ENCODE measurements around the gene PIPOX. TPM values are rescaled to one million over a fixed set of nuclear protein-coding genes. Genes with fewer than 3 reads are reported as not detected.

The PIPOX gene
- total RNA-seq, 4 donors from 2014 or later = 0.58 to 1.7 (median 0.93) TPM; not detected in 1

GRCh38 chr17:29007456-29007855 is 35.5 kb upstream of the PIPOX start:
- whole genome bisulfite sequencing, 2 donors = 12 to 22% methylated on average over 2 of the region's 2 CpGs
- H3K4me3 ChIP-seq (replicated peaks in 1 of 3) = no peak overlapping the region
- TF ChIP-seq CTCF (IDR thresholded peaks at IDR 0.05) (no peak), POLR2A (IDR thresholded peaks at IDR 0.05) (no peak)
- H3K4me1 ChIP-seq = peaks cover 3 to 10% of the 10 kb centered on the region in 2 donors
- intact Hi-C loops (cut with DNase I) = no loop called here
- peaks cover 10% of the 10 kb centered on the region for H3K27me3 ChIP-seq
- no peaks in the 10 kb centered on the region for H3K36me3 ChIP-seq
- no peak for DNase-seq
- no peak overlapping the region for H3K27ac ChIP-seq
- no peaks in the 10 kb centered on the region for H3K9me3 ChIP-seq

- Histone ChIP-seq H3K27me3 (peaks cover 10% of the 10 kb centered on the region), H3K4me3 (replicated peaks in 1 of 3) (no peak overlapping the region), H3K36me3 (no peaks in the 10 kb centered on the region), H3K27ac (no peak overlapping the region), H3K4me1 (peaks cover 3 to 10% of the 10 kb centered on the region in 2 donors), H3K9me3 (no peaks in the 10 kb centered on the region)
- TF ChIP-seq POLR2A (IDR thresholded peaks at IDR 0.05) (no peak), CTCF (IDR thresholded peaks at IDR 0.05) (no peak)
- no peak for DNase-seq
- 58 to 59% methylated on average over 2 of the region's 2 CpGs for WGBS, 2 donors
- intact Hi-C loops (cut with DNase I) = no loop called here
Observed at GRCh38 chr17:29007860-29008455, 35.0 kb upstream of the PIPOX start.

- H3K27ac ChIP-seq = no peak overlapping the region
- no peak overlapping the region for H3K4me3 ChIP-seq (replicated peaks in 1 of 3)
- 52 to 55% methylated on average over 3 of the region's 3 CpGs for whole genome bisulfite sequencing, 2 donors
- H3K4me1 ChIP-seq = peaks cover 3 to 10% of the 10 kb centered on the region in 2 donors
- H3K27me3 ChIP-seq = peaks cover 10% of the 10 kb centered on the region
- no peaks in the 10 kb centered on the region for H3K36me3 ChIP-seq
- no peak for DNase-seq
- intact Hi-C loops (cut with DNase I) = no loop called here
- no peaks in the 10 kb centered on the region for H3K9me3 ChIP-seq
- no peak for TF ChIP-seq POLR2A (IDR thresholded peaks at IDR 0.05)
- TF ChIP-seq CTCF (IDR thresholded peaks at IDR 0.05) = no peak
Observed at GRCh38 chr17:29008591-29008990, 34.4 kb upstream of the PIPOX start.

- peaks cover 3 to 10% of the 10 kb centered on the region in 2 donors for H3K4me1 ChIP-seq
- no peaks in the 10 kb centered on the region for H3K9me3 ChIP-seq
- intact Hi-C loops (cut with DNase I) = no loop called here
- no peak for DNase-seq
- no peak for TF ChIP-seq POLR2A (IDR thresholded peaks at IDR 0.05)
- TF ChIP-seq CTCF (IDR thresholded peaks at IDR 0.05) = no peak
- 28 to 47% methylated on average over 3 of the region's 3 CpGs for WGBS, 2 donors
- peaks cover 3% of the 10 kb centered on the region for H3K27me3 ChIP-seq
- no peak overlapping the region for H3K27ac ChIP-seq
- H3K36me3 ChIP-seq = no peaks in the 10 kb centered on the region
- H3K4me3 ChIP-seq (replicated peaks in 1 of 3) = no peak overlapping the region
Observed at GRCh38 chr17:29010129-29010528, 32.8 kb upstream of the PIPOX start.

GRCh38 chr17:29010586-29010985 is 32.4 kb upstream of the PIPOX start:
- no peak overlapping the region for H3K27ac ChIP-seq
- no peak overlapping the region for H3K4me3 ChIP-seq (replicated peaks in 1 of 3)
- TF ChIP-seq CTCF (IDR thresholded peaks at IDR 0.05) = no peak
- no peak for TF ChIP-seq POLR2A (IDR thresholded peaks at IDR 0.05)
- no peaks in the 10 kb centered on the region for H3K9me3 ChIP-seq
- intact Hi-C loops (cut with DNase I) = no loop called here
- H3K27me3 ChIP-seq = no peaks in the 10 kb centered on the region
- no peak for DNase-seq
- H3K4me1 ChIP-seq = peaks cover 3 to 7% of the 10 kb centered on the region in 2 donors
- 72% methylated on average over 7 of the region's 7 CpGs for WGBS, 2 donors
- no peaks in the 10 kb centered on the region for H3K36me3 ChIP-seq
